H1 (cell line): ENCODE measurements around the gene TTLL9. TPM values are rescaled to one million over a fixed set of nuclear protein-coding genes. Genes with fewer than 3 reads are reported as not detected.

Experiments
- polyA plus RNA-seq, 7 experiments: library from polyadenylated mRNA; depleted of rRNA in 3 of 7; stranded (reverse) in 5 of 7; unstranded in 2 of 7; fragments of >200 nt in 5 of 7; fragments of 200-250 nt in 2 of 7; gene quantifications; 1 replicate in 5 of 7; 2 replicates in 1 of 7; 4 replicates in 1 of 7; pipeline versions ENCODE4 v1.2.1 to v1.2.3, GENCODE V29; 2011 to 2013; ENCODE audit warnings: missing spikeins in 2 of 7, mixed read lengths in 2 of 7
- total RNA-seq: library from RNA; stranded (reverse); fragmentation: NEBNext Ultra II Directional; extraction: Animal tissue kit (Norgen Biotek cat#: 25700); gene quantifications from 2 replicates; pipeline ENCODE4 v1.2.1, GENCODE V29; 2021
- TF ChIP-seq, protein P1 (sequence below), 3 experiments: IDR thresholded peaks; 1 replicate in 2 of 3; 2 replicates in 1 of 3; pipeline versions ENCODE4 v1.5.1 to v1.6.1; 2011; ENCODE audit warnings: low read length in 3 of 3, mild to moderate bottlenecking in 3 of 3, inconsistent platforms in 2 of 3, low read depth in 1 of 3, moderate library complexity in 1 of 3; ENCODE audit not compliant: insufficient read depth in 1 of 3; ENCODE audit errors: control extremely low read depth in 1 of 3

TTLL9 gene
- total and polyA plus RNA-seq, 2 of the 8 experiments (the other 6 are each of a cell fraction or from before 2014, with no cell fraction given) = 0.06 TPM; not detected in 1

DNA sequence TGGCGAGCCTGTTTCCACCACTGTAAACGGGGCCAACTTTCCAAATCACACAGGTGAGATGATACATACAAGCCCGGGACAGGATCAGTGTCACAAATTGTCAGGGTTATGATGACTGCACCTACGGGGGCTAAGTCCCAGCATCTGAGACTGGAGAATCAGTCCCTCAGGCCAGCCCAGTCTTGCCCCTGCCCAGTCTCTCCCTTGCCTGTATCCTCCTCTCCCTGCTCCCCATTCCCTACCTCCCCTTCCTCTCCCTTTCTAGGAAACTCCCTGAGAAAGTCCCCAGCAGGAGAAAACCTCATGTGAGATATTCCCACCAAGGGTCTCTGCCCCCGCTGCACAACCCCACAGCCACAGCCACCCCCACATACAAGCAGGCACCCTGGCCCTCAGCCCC is 26.6 kb upstream of the TTLL9 start (continued):
- TF ChIP-seq, protein P1, sequence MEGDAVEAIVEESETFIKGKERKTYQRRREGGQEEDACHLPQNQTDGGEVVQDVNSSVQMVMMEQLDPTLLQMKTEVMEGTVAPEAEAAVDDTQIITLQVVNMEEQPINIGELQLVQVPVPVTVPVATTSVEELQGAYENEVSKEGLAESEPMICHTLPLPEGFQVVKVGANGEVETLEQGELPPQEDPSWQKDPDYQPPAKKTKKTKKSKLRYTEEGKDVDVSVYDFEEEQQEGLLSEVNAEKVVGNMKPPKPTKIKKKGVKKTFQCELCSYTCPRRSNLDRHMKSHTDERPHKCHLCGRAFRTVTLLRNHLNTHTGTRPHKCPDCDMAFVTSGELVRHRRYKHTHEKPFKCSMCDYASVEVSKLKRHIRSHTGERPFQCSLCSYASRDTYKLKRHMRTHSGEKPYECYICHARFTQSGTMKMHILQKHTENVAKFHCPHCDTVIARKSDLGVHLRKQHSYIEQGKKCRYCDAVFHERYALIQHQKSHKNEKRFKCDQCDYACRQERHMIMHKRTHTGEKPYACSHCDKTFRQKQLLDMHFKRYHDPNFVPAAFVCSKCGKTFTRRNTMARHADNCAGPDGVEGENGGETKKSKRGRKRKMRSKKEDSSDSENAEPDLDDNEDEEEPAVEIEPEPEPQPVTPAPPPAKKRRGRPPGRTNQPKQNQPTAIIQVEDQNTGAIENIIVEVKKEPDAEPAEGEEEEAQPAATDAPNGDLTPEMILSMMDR (IDR thresholded peaks at IDR 0.05; ENCODE audit: control extremely low read depth in 1 of 3, insufficient read depth in 1 of 3, low read depth in 1 of 3, low read length in 3 of 3) = no peak
